AML-193 (cell line): ENCODE measurements around the gene GPR153.
"Not testable (repeated sequence)": the region's sequence is repeated elsewhere in the genome, so short reads cannot be mapped to it uniquely, and the experiment has no call there.

Experiments used
- DNase-seq, 2 experiments: peaks; one replicate each; lab custom pipeline; 2025; lab: John Stamatoyannopoulos, UW

GPR153 gene

GRCh38 chr1:6233376-6233775 is 27.5 kb downstream of the GPR153 start:
- no peak for DNase-seq

- DNase-seq = no peak
Observed at GRCh38 chr1:6225651-6226050, 35.2 kb downstream of the GPR153 start.

- DNase-seq = no peak
Observed at GRCh38 chr1:6224718-6225117, 36.2 kb downstream of the GPR153 start.

- DNase-seq = no peak
Observed at GRCh38 chr1:6223617-6224016, 37.3 kb downstream of the GPR153 start.

- no peak for DNase-seq
Observed at GRCh38 chr1:6222636-6223035, 38.3 kb downstream of the GPR153 start.

- DNase-seq = no peak
Observed at GRCh38 chr1:6221210-6221784, 39.6 kb downstream of the GPR153 start.

GRCh38 chr1:6220236-6220635 is 40.7 kb downstream of the GPR153 start:
- DNase-seq = no peak

- not testable (repeated sequence) for DNase-seq
Observed at GRCh38 chr1:6219641-6220040, 41.3 kb downstream of the GPR153 start.

GRCh38 chr1:6218375-6219164 is 42.3 kb downstream of the GPR153 start:
- DNase-seq = no peak

- peak; percentile 20 to 26 for DNase-seq
Observed at GRCh38 chr1:6212193-6212959, 48.5 kb downstream of the GPR153 start.

GRCh38 chr1:6211731-6212130 is 49.2 kb downstream of the GPR153 start:
- DNase-seq = no peak

GRCh38 chr1:6210591-6211355 is 50.1 kb downstream of the GPR153 start:
- DNase-seq = no peak

- no peak for DNase-seq
Observed at GRCh38 chr1:6209661-6210580, 51.0 kb downstream of the GPR153 start.

GRCh38 chr1:6208723-6209660 is 51.9 kb downstream of the GPR153 start:
- no peak for DNase-seq

- no peak for DNase-seq
Observed at GRCh38 chr1:6207921-6208320, 53.0 kb downstream of the GPR153 start.

- no peak for DNase-seq
Observed at GRCh38 chr1:6207075-6207885, 53.6 kb downstream of the GPR153 start.

GRCh38 chr1:6206520-6206855 is 54.4 kb downstream of the GPR153 start:
- no peak for DNase-seq

GRCh38 chr1:6205849-6206519 is 54.9 kb downstream of the GPR153 start, which contains the start of gene RNF207:
Gene RNF207 (plus strand): TSS chr1:6206119. CDS start chr1:6206536, 417 bp downstream.
- no peak for DNase-seq

- DNase-seq = no peak
Observed at GRCh38 chr1:6202256-6202655, 58.6 kb downstream of the GPR153 start.
